Measurements from ENCODE around the gene FGD3. TPM values are rescaled to one million over a fixed set of nuclear protein-coding genes. Genes with fewer than 3 reads are reported as not detected.

Gene FGD3
- total RNA-seq, 1 experiment from 2014 or later, result not detected

DNA sequence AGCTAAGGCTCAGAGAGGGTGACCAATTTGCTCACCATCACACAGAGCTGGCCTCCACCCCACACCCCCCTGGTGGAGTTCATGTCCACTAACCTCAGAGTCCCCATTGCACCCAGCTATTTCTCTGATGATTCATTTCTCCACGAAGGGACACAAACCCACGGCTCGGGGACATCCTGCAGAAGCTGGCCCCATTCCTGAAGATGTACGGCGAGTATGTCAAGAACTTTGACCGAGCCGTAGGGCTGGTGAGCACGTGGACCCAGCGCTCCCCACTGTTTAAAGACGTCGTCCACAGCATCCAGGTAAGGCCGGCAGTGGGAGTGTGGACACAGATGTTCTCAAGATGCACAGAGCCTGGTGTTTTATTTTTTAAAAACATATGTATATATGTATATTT lies 58.6 kb downstream of the FGD3 start:
- ChIA-PET POLR2A (no interaction called here), CTCF (interaction anchor here (0.6 to 4.6 kb wide), 7 partner anchors 9 to 306 kb away, joined by 3 to 40 read pairs (median 3); no protein-coding TSS in a partner anchor)
- Mint-ChIP-seq H3K4me3 (ENCODE audit: unreplicated experiment) (no peak overlapping the region), H3K4me1 (ENCODE audit: insufficient read depth, unreplicated experiment) (no peaks in the 10 kb centered on the region), H3K27me3 (ENCODE audit: insufficient read depth, unreplicated experiment) (no peaks in the 10 kb centered on the region), H3K9me3 (ENCODE audit: unreplicated experiment) (no peaks in the 10 kb centered on the region), H3K36me3 (ENCODE audit: insufficient read depth, unreplicated experiment) (no peaks in the 10 kb centered on the region), H3K27ac (ENCODE audit: low read depth, unreplicated experiment) (no peak overlapping the region)
- TF ChIP-seq, protein P1, sequence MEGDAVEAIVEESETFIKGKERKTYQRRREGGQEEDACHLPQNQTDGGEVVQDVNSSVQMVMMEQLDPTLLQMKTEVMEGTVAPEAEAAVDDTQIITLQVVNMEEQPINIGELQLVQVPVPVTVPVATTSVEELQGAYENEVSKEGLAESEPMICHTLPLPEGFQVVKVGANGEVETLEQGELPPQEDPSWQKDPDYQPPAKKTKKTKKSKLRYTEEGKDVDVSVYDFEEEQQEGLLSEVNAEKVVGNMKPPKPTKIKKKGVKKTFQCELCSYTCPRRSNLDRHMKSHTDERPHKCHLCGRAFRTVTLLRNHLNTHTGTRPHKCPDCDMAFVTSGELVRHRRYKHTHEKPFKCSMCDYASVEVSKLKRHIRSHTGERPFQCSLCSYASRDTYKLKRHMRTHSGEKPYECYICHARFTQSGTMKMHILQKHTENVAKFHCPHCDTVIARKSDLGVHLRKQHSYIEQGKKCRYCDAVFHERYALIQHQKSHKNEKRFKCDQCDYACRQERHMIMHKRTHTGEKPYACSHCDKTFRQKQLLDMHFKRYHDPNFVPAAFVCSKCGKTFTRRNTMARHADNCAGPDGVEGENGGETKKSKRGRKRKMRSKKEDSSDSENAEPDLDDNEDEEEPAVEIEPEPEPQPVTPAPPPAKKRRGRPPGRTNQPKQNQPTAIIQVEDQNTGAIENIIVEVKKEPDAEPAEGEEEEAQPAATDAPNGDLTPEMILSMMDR (IDR thresholded peaks at IDR 0.05; ENCODE audit: unreplicated experiment), result no peak
- BruUV-seq (replicated peaks), result no TSS peak
- intact Hi-C loops (cut with micrococcal nuclease), result loop anchor here (10.0 kb wide), 1 partner anchor 299 kb away; no protein-coding TSS in a partner anchor
- no peak for DNase-seq (ENCODE audit: unreplicated experiment)

DNA sequence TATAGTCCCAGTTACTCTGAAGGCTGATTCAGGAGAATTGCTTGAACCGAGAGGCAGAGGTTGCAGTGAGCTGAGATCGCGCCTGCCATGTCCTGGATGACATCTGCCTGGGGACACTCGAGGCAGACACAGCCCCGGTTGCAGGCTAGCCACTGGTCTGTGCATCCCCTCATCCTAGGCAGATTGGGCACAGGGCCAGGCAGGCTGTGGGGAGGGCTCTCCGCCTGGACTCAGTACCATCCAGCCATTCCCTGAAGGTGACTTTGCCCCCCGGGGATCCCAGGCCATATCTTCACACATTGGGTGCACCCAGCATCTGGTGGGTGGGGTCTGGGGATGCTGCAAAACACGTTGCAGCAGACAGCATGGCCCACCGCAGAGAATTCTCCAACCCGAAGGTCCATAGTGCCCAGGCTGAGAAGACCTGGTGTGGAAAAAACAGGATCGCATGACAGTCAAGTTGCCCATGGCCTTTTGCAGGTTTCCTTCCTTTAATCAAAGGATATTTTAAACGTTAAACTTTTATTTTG lies 60.3 kb downstream of the FGD3 start:
- DNase-seq (ENCODE audit: unreplicated experiment), result no peak
- no peaks in the 10 kb centered on the region for H3K27me3 Mint-ChIP-seq (ENCODE audit: insufficient read depth, unreplicated experiment)
- no peak overlapping the region for H3K27ac Mint-ChIP-seq (ENCODE audit: low read depth, unreplicated experiment)
- no peaks in the 10 kb centered on the region for H3K9me3 Mint-ChIP-seq (ENCODE audit: unreplicated experiment)
- ChIA-PET CTCF (interaction anchor here (0.9 kb wide), 1 partner anchor 112 kb away, joined by 3 read pairs; no protein-coding TSS in a partner anchor), POLR2A (no interaction called here)
- TF ChIP-seq, protein P1 (IDR thresholded peaks at IDR 0.05; ENCODE audit: unreplicated experiment), result no peak
- no peaks in the 10 kb centered on the region for H3K4me1 Mint-ChIP-seq (ENCODE audit: insufficient read depth, unreplicated experiment)
- no TSS peak for BruUV-seq (replicated peaks)
- no peak overlapping the region for H3K4me3 Mint-ChIP-seq (ENCODE audit: unreplicated experiment)
- intact Hi-C loops (cut with micrococcal nuclease), result loop anchor here (10.0 kb wide), 1 partner anchor 297 kb away; no protein-coding TSS in a partner anchor
- no peaks in the 10 kb centered on the region for H3K36me3 Mint-ChIP-seq (ENCODE audit: insufficient read depth, unreplicated experiment)

DNA sequence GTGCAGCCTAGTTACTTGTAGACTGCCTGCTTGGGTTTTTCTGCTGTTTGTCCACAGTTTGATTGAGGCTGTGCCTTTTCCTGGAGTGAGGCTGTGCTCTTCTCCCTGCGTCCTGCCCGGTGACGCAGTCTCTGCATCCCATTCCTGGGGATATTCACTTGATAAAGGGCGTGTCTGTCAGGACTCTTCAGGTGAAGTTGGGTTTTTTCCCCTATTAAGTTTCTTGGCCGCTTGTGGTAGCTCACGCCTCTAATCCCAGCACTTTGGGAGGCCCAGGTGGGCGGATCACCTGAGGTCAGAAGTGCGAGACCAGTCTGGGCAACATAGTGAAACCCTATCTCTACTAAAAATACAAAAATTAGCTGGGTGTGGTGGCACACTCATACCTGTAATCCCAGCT lies 61.1 kb downstream of the FGD3 start:
- DNase-seq (ENCODE audit: unreplicated experiment), result no peak
- H3K36me3 Mint-ChIP-seq (ENCODE audit: insufficient read depth, unreplicated experiment), result no peaks in the 10 kb centered on the region
- no peak overlapping the region for H3K27ac Mint-ChIP-seq (ENCODE audit: low read depth, unreplicated experiment)
- H3K4me3 Mint-ChIP-seq (ENCODE audit: unreplicated experiment), result no peak overlapping the region
- BruUV-seq (replicated peaks), result no TSS peak
- TF ChIP-seq, protein P1 (IDR thresholded peaks at IDR 0.05; ENCODE audit: unreplicated experiment), result no peak
- H3K27me3 Mint-ChIP-seq (ENCODE audit: insufficient read depth, unreplicated experiment), result peaks cover 4% of the 10 kb centered on the region
- ChIA-PET POLR2A (no interaction called here), CTCF (interaction anchor here (1.6 kb wide), 1 partner anchor 101 kb away, joined by 3 read pairs; no protein-coding TSS in a partner anchor)
- H3K4me1 Mint-ChIP-seq (ENCODE audit: insufficient read depth, unreplicated experiment), result no peaks in the 10 kb centered on the region
- intact Hi-C loops (cut with micrococcal nuclease), result loop anchor here (10.0 kb wide), 1 partner anchor 296 kb away; no protein-coding TSS in a partner anchor
- H3K9me3 Mint-ChIP-seq (ENCODE audit: unreplicated experiment), result no peaks in the 10 kb centered on the region

DNA sequence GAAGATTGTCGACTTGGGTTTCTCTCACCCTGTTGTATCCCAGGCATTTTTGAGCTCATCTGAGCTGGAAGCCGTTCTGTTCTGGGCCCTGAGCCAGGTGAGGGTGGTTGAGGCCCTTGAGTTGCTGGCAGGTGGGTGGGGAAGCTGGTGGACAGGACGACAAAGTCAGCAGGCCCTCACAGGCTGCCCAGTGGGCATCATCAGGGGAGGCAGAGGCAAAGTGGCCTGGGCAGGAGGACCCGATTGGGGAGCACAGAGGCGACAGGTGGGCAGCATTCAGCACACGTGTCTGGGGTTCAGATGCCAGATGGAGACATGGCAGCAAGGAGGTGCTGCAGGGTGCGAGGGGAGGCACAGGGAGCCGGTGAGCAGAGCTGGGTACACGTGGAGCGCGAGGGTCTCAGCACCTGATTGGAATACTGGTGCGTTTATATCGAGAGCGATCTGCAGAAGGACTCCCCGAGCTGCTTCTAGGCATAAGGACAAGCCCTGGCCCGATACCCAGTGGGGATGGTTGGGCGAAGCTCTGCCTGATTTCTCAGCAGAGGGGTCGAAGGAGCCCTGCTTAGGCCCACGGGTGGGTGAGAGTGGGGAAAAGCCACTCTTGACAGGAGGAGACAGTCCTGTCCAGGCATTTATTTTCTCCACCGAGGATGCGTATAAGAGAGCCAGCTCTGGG lies 62.2 kb downstream of the FGD3 start:
- Mint-ChIP-seq H3K36me3 (ENCODE audit: insufficient read depth, unreplicated experiment) (no peaks in the 10 kb centered on the region), H3K4me3 (ENCODE audit: unreplicated experiment) (no peak overlapping the region), H3K9me3 (ENCODE audit: unreplicated experiment) (no peaks in the 10 kb centered on the region), H3K27me3 (ENCODE audit: insufficient read depth, unreplicated experiment) (peaks cover 14% of the 10 kb centered on the region), H3K27ac (ENCODE audit: low read depth, unreplicated experiment) (no peak overlapping the region), H3K4me1 (ENCODE audit: insufficient read depth, unreplicated experiment) (no peaks in the 10 kb centered on the region)
- BruUV-seq (replicated peaks), result no TSS peak
- ChIA-PET POLR2A (interaction anchor here (0.7 kb wide), 1 partner anchor 14 kb away, joined by 3 read pairs; no protein-coding TSS in a partner anchor), CTCF (interaction anchor here (0.7 to 1.6 kb wide), 2 partner anchors 52 to 100 kb away, joined by 3 read pairs; no protein-coding TSS in a partner anchor)
- intact Hi-C loops (cut with micrococcal nuclease), result loop anchor here (10.0 kb wide), 1 partner anchor 295 kb away; no protein-coding TSS in a partner anchor
- no peak for DNase-seq (ENCODE audit: unreplicated experiment)
- TF ChIP-seq, protein P1 (IDR thresholded peaks at IDR 0.05; ENCODE audit: unreplicated experiment), result no peak

Data from MCF 10A (cell line).